GM23248 (cell line): ENCODE measurements around the gene ADAMTSL1.

Experiments used
- EZH2 ChIP-seq: fragments of 200-600 bp; sonication (generic); IDR thresholded peaks from 2 replicates; pipeline ENCODE4 v1.6.1; 2018; ENCODE audit warnings: antibody characterized with exemption, mild to moderate bottlenecking; ENCODE audit not compliant: insufficient read depth, poor library complexity, severe bottlenecking
- EZH2phosphoT487 ChIP-seq: fragments of 200-600 bp; sonication (generic); IDR thresholded peaks from 2 replicates; pipeline ENCODE4 v1.6.1; 2018; ENCODE audit warnings: antibody characterized with exemption, moderate library complexity, mild to moderate bottlenecking, low read depth; ENCODE audit not compliant: insufficient read depth

- TF ChIP-seq EZH2phosphoT487 (no peak), EZH2 (no peak)
These were observed 247.5 kb downstream of the ADAMTSL1 start for GRCh38 chr9:18721267-18721994.
